Measurements from ENCODE around the gene EPOP.
"Not testable (repeated sequence)": the region's sequence is repeated elsewhere in the genome, so short reads cannot be mapped to it uniquely, and the experiment has no call there.

EPOP gene

DNA sequence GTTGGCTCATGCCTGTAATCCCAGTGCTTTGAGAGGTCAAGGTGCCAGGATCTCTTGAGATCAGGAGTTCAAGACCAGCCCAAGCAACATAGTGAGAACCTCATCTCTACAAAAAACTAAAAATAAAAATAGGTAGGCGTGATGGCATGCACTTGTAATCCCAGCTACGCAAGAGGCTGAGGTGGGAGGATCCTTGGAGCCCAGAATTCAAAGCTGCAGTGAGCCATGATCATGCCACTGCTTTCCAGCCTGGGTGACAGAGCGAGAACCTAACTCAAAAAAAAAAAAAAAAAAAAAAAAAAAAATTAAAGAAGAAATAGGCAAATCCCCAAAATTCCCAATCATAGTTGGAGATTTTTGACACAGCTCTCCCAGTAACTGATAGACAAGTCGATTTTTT lies 36.8 kb downstream of the EPOP start:
- DNase-seq: no peak

DNA sequence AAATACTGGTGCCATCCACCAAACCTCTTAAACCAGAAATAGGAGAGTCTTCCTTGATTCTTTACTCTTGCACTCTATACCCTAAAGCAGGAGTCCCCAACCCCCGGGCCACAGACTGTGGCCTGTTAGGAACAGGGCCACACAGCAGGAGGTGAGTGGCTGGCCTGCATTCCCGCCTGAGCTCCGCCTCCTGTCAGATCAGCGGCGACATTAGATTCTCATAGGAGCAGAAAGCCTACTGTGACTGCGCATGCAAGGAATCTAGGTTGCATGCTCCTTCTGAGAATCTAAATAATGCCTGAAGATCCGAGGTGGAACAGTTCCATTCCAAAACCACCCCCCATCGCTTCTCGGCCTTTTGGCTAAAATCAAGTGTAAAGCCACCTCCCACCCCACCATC lies 38.7 kb downstream of the EPOP start:
- DNase-seq: no peak

DNA sequence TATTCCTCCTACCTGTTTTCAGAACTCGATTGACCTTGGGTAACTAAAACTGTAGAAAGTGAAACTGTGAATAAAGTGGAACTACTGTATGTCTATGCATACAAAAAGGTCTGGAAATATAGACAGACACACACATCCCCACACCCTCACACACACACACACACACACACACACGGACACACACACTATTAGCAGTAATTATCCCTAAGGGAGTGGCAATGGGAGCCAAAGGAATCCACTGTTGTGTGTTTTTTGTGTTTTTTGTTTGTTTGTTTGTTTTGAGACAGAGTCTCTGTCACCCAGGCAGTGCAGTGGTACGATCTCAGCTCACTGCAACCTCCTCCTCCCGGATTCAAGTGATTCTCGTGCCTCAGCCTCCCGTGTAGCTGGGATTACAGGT lies 42.4 kb downstream of the EPOP start:
- DNase-seq: no peak

DNA sequence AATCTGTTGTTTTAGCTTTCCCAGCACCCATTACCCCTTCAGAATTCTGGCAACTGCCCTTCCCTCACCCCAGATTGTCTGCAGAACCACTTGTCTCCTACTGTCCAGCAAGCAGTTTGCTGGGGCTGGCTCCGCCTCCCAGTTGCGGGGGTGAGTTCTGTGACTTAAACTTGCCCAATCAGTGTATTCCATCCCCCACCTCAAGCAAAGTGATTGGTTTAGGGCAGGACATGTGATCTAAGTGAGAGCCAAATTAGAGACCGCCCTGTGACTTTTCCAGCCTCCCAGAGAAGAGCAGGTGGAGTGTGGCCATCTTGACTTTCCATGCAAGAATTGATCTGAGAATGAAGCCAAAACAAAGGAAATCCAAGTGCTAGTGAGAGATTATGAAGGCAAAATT lies 46.3 kb downstream of the EPOP start:
- no peak for DNase-seq

DNA sequence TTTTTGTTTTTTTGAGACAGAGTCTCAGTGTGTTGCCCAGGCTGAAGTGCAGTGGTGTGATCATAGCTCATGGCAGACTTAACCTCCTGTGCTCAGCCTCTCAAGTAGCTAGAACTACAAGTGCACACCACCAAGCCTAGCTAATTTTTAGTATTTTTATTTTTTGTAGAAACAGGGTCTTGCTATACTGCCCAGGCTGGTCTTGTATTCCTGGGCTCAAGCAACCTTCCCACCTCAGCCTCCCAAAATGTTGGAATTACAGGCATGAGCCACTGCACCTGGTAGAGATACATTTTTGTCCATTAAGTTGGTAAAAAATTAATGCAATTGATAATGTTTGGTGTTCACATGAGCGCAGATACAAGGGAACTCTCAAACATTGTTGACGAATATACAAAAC lies 46.8 kb downstream of the EPOP start:
- DNase-seq: no peak

DNA sequence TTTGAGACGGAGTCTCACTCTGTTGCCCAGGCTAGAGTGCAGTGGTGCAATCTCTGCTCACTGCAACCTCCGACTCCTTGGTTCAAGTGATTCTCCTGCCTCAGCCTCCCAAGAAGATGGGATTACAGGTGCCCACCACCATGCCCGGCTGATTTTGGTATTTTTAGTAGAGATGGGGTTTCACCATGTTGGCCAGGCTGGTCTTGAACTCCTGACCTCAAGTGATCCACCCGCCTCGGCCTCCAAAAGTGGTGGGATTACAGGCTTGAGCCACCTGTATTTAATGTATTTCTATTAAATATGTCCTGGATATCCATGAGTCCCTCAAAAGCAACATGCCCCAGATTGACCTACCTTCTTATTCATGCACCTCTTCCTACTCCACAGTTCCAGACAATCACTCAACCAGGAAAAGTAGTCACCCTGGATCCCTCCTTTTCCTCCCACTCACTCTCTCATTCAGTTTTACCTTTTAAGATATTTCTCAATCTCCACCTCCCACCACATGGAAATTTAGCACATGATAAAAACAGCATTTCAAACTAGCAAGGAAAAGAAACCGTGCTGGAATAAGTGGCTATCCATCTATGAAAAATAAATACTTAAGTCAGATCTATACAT lies 48.0 kb downstream of the EPOP start:
- DNase-seq: not testable (repeated sequence)

DNA sequence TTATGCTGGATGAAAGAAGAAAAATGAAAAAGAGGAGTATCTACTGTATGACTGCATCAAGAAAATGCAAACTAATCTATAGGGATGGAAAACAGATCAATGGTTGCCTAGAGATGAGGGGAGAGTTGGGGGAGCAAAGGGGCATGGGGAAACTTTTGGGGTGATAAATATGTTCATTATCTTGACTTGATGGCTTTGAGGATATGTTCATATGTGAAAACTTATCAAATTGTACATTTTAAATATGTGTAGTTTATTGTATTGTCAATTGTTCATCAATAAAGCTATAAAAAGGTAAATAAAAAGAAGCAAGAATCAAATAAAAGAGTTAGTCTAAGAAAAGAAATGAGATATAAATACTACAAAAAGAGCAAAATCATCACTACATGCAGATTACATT lies 49.3 kb downstream of the EPOP start:
- no peak for DNase-seq

DNA sequence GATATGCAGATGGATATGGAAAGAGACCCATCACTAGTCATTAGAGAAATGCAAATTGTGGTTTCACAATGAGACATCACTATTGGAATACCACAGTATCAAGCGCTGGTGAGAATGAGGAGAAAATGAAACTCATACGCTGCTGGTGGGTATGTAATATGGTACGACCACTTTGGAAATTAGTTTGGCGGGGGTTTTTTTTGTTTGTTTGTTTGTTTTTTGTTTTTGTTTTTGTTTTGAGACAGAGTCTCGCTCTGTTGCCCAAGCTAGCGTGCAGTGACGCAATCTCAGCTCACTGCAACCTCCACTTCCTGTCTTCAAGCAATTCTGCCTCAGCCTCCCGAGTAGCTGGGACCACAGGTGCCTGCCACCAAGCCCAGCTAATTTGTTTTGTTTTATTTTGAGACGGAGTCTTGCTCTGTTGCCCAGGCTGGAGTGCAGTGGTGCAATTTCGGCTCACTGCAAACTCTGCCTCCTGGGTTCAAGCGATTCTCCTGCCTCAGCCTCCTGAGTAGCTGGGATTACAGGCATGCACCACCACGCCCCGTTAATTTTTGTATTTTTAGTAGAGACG lies 49.9 kb downstream of the EPOP start:
- DNase-seq: not testable (repeated sequence)
